ENCODE measurements around the gene ADAMTS4. TPM values are rescaled to one million over a fixed set of nuclear protein-coding genes. Genes with fewer than 3 reads are reported as not detected.

The ADAMTS4 gene
- polyA plus RNA-seq, 1 experiment: 1.3 TPM

DNA sequence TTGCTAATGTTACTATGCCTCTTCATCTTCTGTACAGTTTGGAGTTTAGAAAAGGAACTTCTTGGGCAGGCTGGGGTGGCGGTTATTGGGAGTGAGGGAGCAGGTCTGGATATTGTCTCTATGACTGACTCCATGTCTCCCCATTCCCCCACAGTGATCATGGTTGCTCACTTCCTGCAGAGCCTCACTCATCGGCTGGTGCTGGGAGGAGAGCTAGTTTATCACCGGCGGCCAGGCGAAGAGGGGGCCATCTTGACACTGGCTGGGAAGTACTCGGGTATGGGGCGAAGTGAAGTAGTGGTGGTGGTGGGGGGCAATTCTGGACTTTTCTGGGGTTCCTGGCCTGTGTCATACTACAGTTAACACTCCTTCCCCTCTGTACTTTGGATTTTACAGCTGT lies 29.2 kb upstream of the ADAMTS4 start:
- CTCF ChIA-PET: interaction anchor here (0.6 to 10.0 kb wide), 21 partner anchors 8 to 153 kb away, joined by 3 to 159 read pairs (median 4); partner anchors contain the start of genes FCER1G, NDUFS2, NR1I3 and PCP4L1
- POLR2A ChIA-PET: no interaction called here

DNA sequence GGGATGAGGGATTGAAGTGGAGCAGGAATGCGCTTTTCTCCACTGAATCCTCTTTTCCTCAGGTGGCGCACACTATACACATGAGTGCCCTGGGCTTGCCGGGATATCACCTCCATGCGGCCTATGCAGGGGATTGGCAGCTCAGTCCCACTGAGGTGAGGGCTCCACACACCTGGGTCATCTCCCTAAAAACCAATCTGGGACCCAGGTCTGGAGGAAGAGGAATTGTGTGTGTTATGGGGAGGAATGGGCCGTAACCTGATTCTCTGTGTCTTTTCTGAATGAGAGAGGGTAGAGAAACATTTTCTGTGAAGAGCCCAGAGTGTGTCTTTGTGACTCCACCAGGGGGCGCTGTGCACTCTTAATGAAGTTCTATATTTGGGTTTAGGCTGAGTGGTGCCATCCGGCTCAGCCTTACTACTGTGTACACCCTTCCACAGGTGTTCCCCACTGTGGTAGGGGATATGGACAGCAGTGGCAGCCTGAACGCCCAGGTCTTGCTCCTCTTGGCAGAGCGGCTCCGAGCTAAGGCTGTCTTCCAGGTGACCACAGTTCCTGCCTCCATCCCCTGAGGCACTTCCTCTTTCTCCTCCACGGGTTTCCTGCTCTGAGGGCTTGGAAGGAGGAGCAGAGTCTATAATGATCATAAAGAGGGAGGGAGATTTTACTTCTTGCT lies 28.5 kb upstream of the ADAMTS4 start:
- POLR2A ChIA-PET: no interaction called here
- CTCF ChIA-PET: interaction anchor here (0.6 to 10.0 kb wide), 32 partner anchors 8 to 210 kb away, joined by 3 to 159 read pairs (median 5); partner anchors contain the start of genes FCER1G, NDUFS2, NR1I3 and PPOX
- no peak for DNase-seq (ENCODE audit: low read depth)
- Histone ChIP-seq H3K27me3 (ENCODE audit: control insufficient read depth, insufficient read depth, low read length) (no peaks in the 10 kb centered on the region), H3K36me3 (ENCODE audit: control insufficient read depth, insufficient read depth, low read length) (peaks cover 6% of the 10 kb centered on the region), H3K4me3 (ENCODE audit: low read depth, low read length) (no peak overlapping the region)
- TF ChIP-seq, protein P1, sequence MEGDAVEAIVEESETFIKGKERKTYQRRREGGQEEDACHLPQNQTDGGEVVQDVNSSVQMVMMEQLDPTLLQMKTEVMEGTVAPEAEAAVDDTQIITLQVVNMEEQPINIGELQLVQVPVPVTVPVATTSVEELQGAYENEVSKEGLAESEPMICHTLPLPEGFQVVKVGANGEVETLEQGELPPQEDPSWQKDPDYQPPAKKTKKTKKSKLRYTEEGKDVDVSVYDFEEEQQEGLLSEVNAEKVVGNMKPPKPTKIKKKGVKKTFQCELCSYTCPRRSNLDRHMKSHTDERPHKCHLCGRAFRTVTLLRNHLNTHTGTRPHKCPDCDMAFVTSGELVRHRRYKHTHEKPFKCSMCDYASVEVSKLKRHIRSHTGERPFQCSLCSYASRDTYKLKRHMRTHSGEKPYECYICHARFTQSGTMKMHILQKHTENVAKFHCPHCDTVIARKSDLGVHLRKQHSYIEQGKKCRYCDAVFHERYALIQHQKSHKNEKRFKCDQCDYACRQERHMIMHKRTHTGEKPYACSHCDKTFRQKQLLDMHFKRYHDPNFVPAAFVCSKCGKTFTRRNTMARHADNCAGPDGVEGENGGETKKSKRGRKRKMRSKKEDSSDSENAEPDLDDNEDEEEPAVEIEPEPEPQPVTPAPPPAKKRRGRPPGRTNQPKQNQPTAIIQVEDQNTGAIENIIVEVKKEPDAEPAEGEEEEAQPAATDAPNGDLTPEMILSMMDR (IDR thresholded peaks at IDR 0.05; ENCODE audit: insufficient read depth, low read depth, low read length): peak; percentile 81

More for the DNA sequence above, 29.2 kb upstream of the ADAMTS4 start:
- DNase-seq (ENCODE audit: low read depth): no peak
- Histone ChIP-seq H3K36me3 (ENCODE audit: control insufficient read depth, insufficient read depth, low read length) (peaks cover 6% of the 10 kb centered on the region), H3K27me3 (ENCODE audit: control insufficient read depth, insufficient read depth, low read length) (no peaks in the 10 kb centered on the region), H3K4me3 (ENCODE audit: low read depth, low read length) (no peak overlapping the region)
- TF ChIP-seq, protein P1 (IDR thresholded peaks at IDR 0.05; ENCODE audit: insufficient read depth, low read depth, low read length): no peak

DNA sequence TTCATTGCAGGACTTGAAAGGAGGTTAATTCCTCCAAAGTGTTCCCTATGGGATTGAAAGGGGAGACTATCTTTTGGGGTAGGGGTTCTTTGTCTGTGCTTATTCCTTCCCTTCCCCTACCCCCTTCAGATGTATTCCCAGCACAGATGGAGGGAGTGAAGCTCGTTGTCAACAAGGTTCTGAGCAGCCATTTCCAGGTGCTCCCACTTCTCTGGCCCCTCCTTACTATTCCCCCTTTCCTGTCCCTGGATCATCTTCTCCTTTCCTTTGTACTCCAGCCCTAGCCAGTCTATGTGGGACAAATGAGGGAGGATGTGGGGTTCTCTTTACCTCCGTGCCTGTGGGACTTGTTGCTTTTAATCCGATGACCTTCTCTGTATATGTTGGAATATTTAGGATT lies 27.9 kb upstream of the ADAMTS4 start:
- DNase-seq (ENCODE audit: low read depth): no peak
- Histone ChIP-seq H3K36me3 (ENCODE audit: control insufficient read depth, insufficient read depth, low read length) (peaks cover 6% of the 10 kb centered on the region), H3K4me3 (ENCODE audit: low read depth, low read length) (peak overlapping the region; percentile 63), H3K27me3 (ENCODE audit: control insufficient read depth, insufficient read depth, low read length) (no peaks in the 10 kb centered on the region)
- ChIA-PET POLR2A (no interaction called here), CTCF (interaction anchor here (0.7 to 10.0 kb wide), 26 partner anchors 9 to 210 kb away, joined by 3 to 159 read pairs (median 6); partner anchors contain the start of genes FCER1G, NDUFS2, NR1I3 and PPOX)
- TF ChIP-seq, protein P1 (IDR thresholded peaks at IDR 0.05; ENCODE audit: insufficient read depth, low read depth, low read length): no peak

DNA sequence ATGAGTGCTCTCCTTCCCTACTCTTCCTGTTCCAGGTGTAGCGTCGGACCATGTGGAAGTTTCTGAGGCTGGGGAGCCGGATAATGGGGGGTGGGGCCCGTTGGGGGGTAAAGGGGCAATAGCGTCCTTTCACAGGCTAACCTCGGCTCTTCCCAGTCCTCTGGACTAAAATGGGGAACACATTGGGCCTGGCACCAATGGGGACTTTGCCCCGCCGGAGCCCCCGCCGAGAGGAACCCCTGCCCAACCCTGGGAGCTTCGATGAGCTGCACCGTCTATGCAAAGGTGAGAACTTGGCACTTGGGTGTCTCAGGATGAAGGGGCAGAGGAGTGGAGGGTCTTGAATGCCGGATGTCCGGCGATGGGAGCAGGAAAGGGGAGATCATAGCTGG lies 27.5 kb upstream of the ADAMTS4 start:
- CTCF ChIA-PET: interaction anchor here (0.5 to 10.0 kb wide), 31 partner anchors 9 to 211 kb away, joined by 3 to 159 read pairs (median 5); partner anchors contain the start of genes FCER1G, NDUFS2, NR1I3 and PPOX
- DNase-seq (ENCODE audit: low read depth): no peak

More for the DNA sequence above, 27.5 kb upstream of the ADAMTS4 start:
- TF ChIP-seq, protein P1 (IDR thresholded peaks at IDR 0.05; ENCODE audit: insufficient read depth, low read depth, low read length): no peak
- H3K27me3 ChIP-seq (ENCODE audit: control insufficient read depth, insufficient read depth, low read length): no peaks in the 10 kb centered on the region
- POLR2A ChIA-PET: interaction anchor here (0.8 kb wide), 1 partner anchor 79 kb away, joined by 3 read pairs; no protein-coding TSS in a partner anchor
- H3K4me3 ChIP-seq (ENCODE audit: low read depth, low read length): peak overlapping the region; percentile 63
- peaks cover 6% of the 10 kb centered on the region for H3K36me3 ChIP-seq (ENCODE audit: control insufficient read depth, insufficient read depth, low read length)

Data from BJ (cell line).